Brain microvascular endothelial cell (primary cell): Measurements from ENCODE around the gene NFIX.

Experiments used
- DNase-seq: peaks from one replicate; pipeline ENCODE4 v3.0.0-alpha.2; 2020
- H3K27ac ChIP-seq: fragments of 250-450 bp; sonication (Bioruptor Pico); 2 replicates; pipeline ENCODE4 v1.5.1; 2020; ENCODE audit warnings: mild to moderate bottlenecking, moderate library complexity
- H3K27me3 ChIP-seq: fragments of 250-450 bp; sonication (Bioruptor Pico); replicated peaks from 2 replicates; pipeline ENCODE4 v1.5.1; 2020; ENCODE audit warnings: mild to moderate bottlenecking
- H3K36me3 ChIP-seq: fragments of 250-450 bp; sonication (Bioruptor Pico); replicated peaks from 2 replicates; pipeline ENCODE4 v1.5.1; 2020; ENCODE audit warnings: mild to moderate bottlenecking
- H3K4me3 ChIP-seq: 2 replicates; pipeline ENCODE4 v1.5.1; 2011; ENCODE audit warnings: low read depth, mild to moderate bottlenecking, control low read depth, low read length, moderate library complexity
- CTCF ChIP-seq: IDR thresholded peaks from 2 replicates; pipeline ENCODE4 v1.5.1; 2011; ENCODE audit warnings: low read depth, mild to moderate bottlenecking, moderate library complexity, low read length, control low read depth, inconsistent platforms; ENCODE audit errors: missing control alignments
- in situ Hi-C: cut with HindIII; loops from 2 replicates; pipeline ENCODE4 v1.10.0; 2017; ENCODE audit warnings: low sequenced_read_pairs, low pct_ligation_motif_present

Gene NFIX

GRCh38 chr19:13092606-13093235, 97.4 kb downstream of the NFIX start:
- no peak for DNase-seq
- no peaks in the 10 kb centered on the region for H3K36me3 ChIP-seq
- no peak overlapping the region for H3K27ac ChIP-seq
- no peak for TF ChIP-seq CTCF
- in situ Hi-C loops: no loop called here
- H3K27me3 ChIP-seq: no peaks in the 10 kb centered on the region
- H3K4me3 ChIP-seq: no peak overlapping the region

- no peak overlapping the region for H3K4me3 ChIP-seq
- DNase-seq: peak; percentile 68
- in situ Hi-C loops: no loop called here
- no peak overlapping the region for H3K27ac ChIP-seq
- no peaks in the 10 kb centered on the region for H3K27me3 ChIP-seq
- H3K36me3 ChIP-seq: no peaks in the 10 kb centered on the region
- TF ChIP-seq CTCF: peak; percentile 89
Observed at GRCh38 chr19:13093407-13094105, 98.3 kb downstream of the NFIX start.

- in situ Hi-C loops: no loop called here
- no peak overlapping the region for H3K4me3 ChIP-seq
- no peaks in the 10 kb centered on the region for H3K27me3 ChIP-seq
- TF ChIP-seq CTCF: no peak
- no peaks in the 10 kb centered on the region for H3K36me3 ChIP-seq
- H3K27ac ChIP-seq: no peak overlapping the region
- DNase-seq: no peak
Observed at GRCh38 chr19:13094106-13094504, 98.8 kb downstream of the NFIX start.

- TF ChIP-seq CTCF: no peak
- no peak overlapping the region for H3K4me3 ChIP-seq
- H3K27me3 ChIP-seq: no peaks in the 10 kb centered on the region
- H3K36me3 ChIP-seq: no peaks in the 10 kb centered on the region
- no peak overlapping the region for H3K27ac ChIP-seq
- no peak for DNase-seq
- in situ Hi-C loops: no loop called here
Observed at GRCh38 chr19:13094771-13095392, 99.6 kb downstream of the NFIX start.

GRCh38 chr19:13095393-13095784, 100.1 kb downstream of the NFIX start:
- H3K27ac ChIP-seq: no peak overlapping the region
- H3K36me3 ChIP-seq: no peaks in the 10 kb centered on the region
- in situ Hi-C loops: no loop called here
- DNase-seq: no peak
- no peaks in the 10 kb centered on the region for H3K27me3 ChIP-seq
- no peak overlapping the region for H3K4me3 ChIP-seq
- no peak for TF ChIP-seq CTCF
